ENCODE results near the gene FGL2. TPM values are rescaled to one million over a fixed set of nuclear protein-coding genes. Genes with fewer than 3 reads are reported as not detected.

FGL2 gene
- total RNA-seq, 1 experiment from 2014 or later = 0.14 TPM

- Mint-ChIP-seq H3K27me3 (ENCODE audit: unreplicated experiment) (no peaks in the 10 kb centered on the region), H3K36me3 (ENCODE audit: insufficient read depth, unreplicated experiment) (no peaks in the 10 kb centered on the region), H3K27ac (ENCODE audit: unreplicated experiment) (no peak overlapping the region), H3K4me3 (ENCODE audit: low read depth, unreplicated experiment) (no peak overlapping the region), H3K4me1 (ENCODE audit: low read depth, unreplicated experiment) (peaks cover 12% of the 10 kb centered on the region), H3K9me3 (ENCODE audit: low read depth, unreplicated experiment) (no peaks in the 10 kb centered on the region)
- BruUV-seq (replicated peaks) = no TSS peak
- CTCF ChIA-PET = interaction anchor here (2.0 kb wide), 1 partner anchor 86 kb away, joined by 22 read pairs; no protein-coding TSS in a partner anchor
- no peak for TF ChIP-seq CTCF (IDR thresholded peaks at IDR 0.05; ENCODE audit: unreplicated experiment)
- DNase-seq = no peak
- intact Hi-C loops (cut with micrococcal nuclease; ENCODE audit: unreplicated experiment) = loop anchor here (2.0 to 5.0 kb wide), 2 partner anchors 81 to 121 kb away; no protein-coding TSS in a partner anchor
These were observed 46.5 kb upstream of the FGL2 start for GRCh38 chr7:77246026-77246640.

GRCh38 chr7:77245015-77245755 is 45.6 kb upstream of the FGL2 start:
- TF ChIP-seq CTCF (IDR thresholded peaks at IDR 0.05; ENCODE audit: unreplicated experiment) = no peak
- H3K27me3 Mint-ChIP-seq (ENCODE audit: unreplicated experiment) = no peaks in the 10 kb centered on the region
- DNase-seq = no peak
- H3K9me3 Mint-ChIP-seq (ENCODE audit: low read depth, unreplicated experiment) = no peaks in the 10 kb centered on the region
- CTCF ChIA-PET = interaction anchor here (0.6 to 0.7 kb wide), 2 partner anchors 8 to 322 kb away, joined by 3 read pairs; no protein-coding TSS in a partner anchor
- intact Hi-C loops (cut with micrococcal nuclease; ENCODE audit: unreplicated experiment) = loop anchor here (5.0 kb wide), 1 partner anchor 82 kb away; no protein-coding TSS in a partner anchor
- peaks cover 3% of the 10 kb centered on the region for H3K4me1 Mint-ChIP-seq (ENCODE audit: low read depth, unreplicated experiment)
- no peak overlapping the region for H3K27ac Mint-ChIP-seq (ENCODE audit: unreplicated experiment)
- H3K4me3 Mint-ChIP-seq (ENCODE audit: low read depth, unreplicated experiment) = no peak overlapping the region
- H3K36me3 Mint-ChIP-seq (ENCODE audit: insufficient read depth, unreplicated experiment) = no peaks in the 10 kb centered on the region
- no TSS peak for BruUV-seq (replicated peaks)

- Mint-ChIP-seq H3K27ac (ENCODE audit: unreplicated experiment) (no peak overlapping the region), H3K9me3 (ENCODE audit: low read depth, unreplicated experiment) (no peaks in the 10 kb centered on the region), H3K36me3 (ENCODE audit: insufficient read depth, unreplicated experiment) (no peaks in the 10 kb centered on the region), H3K4me1 (ENCODE audit: low read depth, unreplicated experiment) (no peaks in the 10 kb centered on the region), H3K27me3 (ENCODE audit: unreplicated experiment) (no peaks in the 10 kb centered on the region), H3K4me3 (ENCODE audit: low read depth, unreplicated experiment) (no peak overlapping the region)
- intact Hi-C loops (cut with micrococcal nuclease; ENCODE audit: unreplicated experiment) = no loop called here
- CTCF ChIA-PET = interaction anchor here (0.7 kb wide), 1 partner anchor 9 kb away, joined by 3 read pairs; no protein-coding TSS in a partner anchor
- BruUV-seq (replicated peaks) = no TSS peak
- DNase-seq = no peak
- TF ChIP-seq CTCF (IDR thresholded peaks at IDR 0.05; ENCODE audit: unreplicated experiment) = no peak
These were observed 44.8 kb upstream of the FGL2 start for GRCh38 chr7:77244222-77244934.

GRCh38 chr7:77242554-77242953 is 42.9 kb upstream of the FGL2 start:
- CTCF ChIA-PET = no interaction called here
- BruUV-seq (replicated peaks) = no TSS peak

More at GRCh38 chr7:77242554-77242953, 42.9 kb upstream of the FGL2 start:
- DNase-seq = no peak
- Mint-ChIP-seq H3K36me3 (ENCODE audit: insufficient read depth, unreplicated experiment) (no peaks in the 10 kb centered on the region), H3K27me3 (ENCODE audit: unreplicated experiment) (no peaks in the 10 kb centered on the region), H3K4me3 (ENCODE audit: low read depth, unreplicated experiment) (no peak overlapping the region), H3K9me3 (ENCODE audit: low read depth, unreplicated experiment) (no peaks in the 10 kb centered on the region), H3K27ac (ENCODE audit: unreplicated experiment) (no peak overlapping the region), H3K4me1 (ENCODE audit: low read depth, unreplicated experiment) (no peaks in the 10 kb centered on the region)
- intact Hi-C loops (cut with micrococcal nuclease; ENCODE audit: unreplicated experiment) = no loop called here
- TF ChIP-seq CTCF (IDR thresholded peaks at IDR 0.05; ENCODE audit: unreplicated experiment) = no peak

All from Calu3 (cell line).